ENCODE data around the gene PINK1.

DNA sequence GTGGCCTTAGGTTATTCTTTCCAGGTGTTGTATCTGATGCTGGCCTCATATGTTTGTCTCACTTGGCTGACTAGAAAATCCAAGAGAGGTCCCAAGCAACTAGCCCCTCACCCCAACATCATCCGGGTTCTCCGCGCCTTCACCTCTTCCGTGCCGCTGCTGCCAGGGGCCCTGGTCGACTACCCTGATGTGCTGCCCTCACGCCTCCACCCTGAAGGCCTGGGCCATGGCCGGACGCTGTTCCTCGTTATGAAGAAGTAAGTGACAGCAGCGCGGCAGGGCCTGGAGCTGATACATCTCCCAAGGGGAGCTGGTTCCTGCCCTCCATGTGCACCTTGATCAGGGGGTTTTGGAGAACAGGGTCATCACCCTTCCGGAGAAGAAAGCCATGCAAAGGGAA lies 11.2 kb downstream of the PINK1 start:
- TF ChIP-seq POLR2AphosphoS5 (IDR thresholded peaks at IDR 0.05; ENCODE audit: borderline replicate concordance, low read depth, low read length) (no peak), EZH2 (IDR thresholded peaks at IDR 0.05) (no peak), FOXP2 (optimal IDR thresholded peaks at IDR 0.05; ENCODE audit: control extremely low read depth, extremely low read length, insufficient read depth) (no peak)
